ENCODE data around the gene TGFB1. TPM values are rescaled to one million over a fixed set of nuclear protein-coding genes. Genes with fewer than 3 reads are reported as not detected.

Gene TGFB1
- total and polyA plus RNA-seq, 4 donors, result 0.83 to 10.6 (median 6.9) TPM

DNA sequence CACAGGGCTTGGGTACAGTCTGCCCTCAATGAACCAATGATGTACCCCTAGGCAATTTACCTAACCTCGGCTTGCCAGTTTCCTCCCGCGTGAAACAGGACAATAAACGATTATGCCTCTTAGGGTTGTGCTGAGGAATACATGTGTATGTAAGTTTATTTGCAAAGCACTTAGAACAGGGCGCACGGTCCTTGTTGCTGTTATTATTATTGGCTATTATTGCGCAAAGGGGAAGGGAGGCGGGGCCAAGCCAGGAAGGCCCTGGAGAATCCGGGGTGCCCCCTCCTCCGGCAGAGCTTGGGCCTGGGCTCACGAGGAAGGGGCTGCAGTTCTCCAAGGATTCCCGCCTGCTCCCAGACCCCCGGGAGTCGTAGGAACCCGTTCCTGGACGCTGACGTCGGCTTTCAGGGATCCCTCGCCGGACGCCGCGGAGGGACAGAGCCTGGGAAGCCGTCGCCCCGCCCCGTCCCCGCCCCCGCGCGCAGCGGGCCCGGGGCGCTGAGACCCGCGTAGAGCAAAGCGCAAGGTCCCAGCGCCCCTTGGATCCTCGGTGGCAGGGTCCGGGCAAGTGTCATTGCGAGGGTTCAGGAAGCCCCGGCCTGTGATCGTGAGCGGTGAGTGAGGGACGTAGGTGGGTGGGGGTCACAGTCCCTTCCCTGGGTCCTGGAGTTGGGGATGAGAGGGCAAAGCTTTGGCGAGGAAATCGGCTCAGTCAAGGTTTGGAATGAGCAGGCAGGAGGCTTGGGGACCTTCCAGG lies 22.7 kb upstream of the TGFB1 start, which contains the start of gene TMEM91:
TSS of gene TMEM91 (plus strand) at position 293 of the 757 bp plus-strand sequence. CDS start 1,777 bp downstream, outside the sequence.
- no peak within 1 kb of the TSS for H3K27ac ChIP-seq (ENCODE audit: low read depth in 1 of 2, low read length in 2 of 2)
- DNase-seq (ENCODE audit: low spot score), result no peak
- no peaks in the 10 kb centered on the region for H3K9me3 ChIP-seq (ENCODE audit: control insufficient read depth in 4 of 4, low read length in 3 of 4)
- no peaks in the 10 kb centered on the region for H3K27me3 ChIP-seq (ENCODE audit: control insufficient read depth in 4 of 4, insufficient read depth in 4 of 4, low read length in 3 of 4)
- H3K4me3 ChIP-seq (ENCODE audit: low read depth in 1 of 3, low read length in 3 of 3), result peak within 1 kb of the TSS; percentile 39 to 60 (median 57)
- 4% methylated on average over 47 of the region's 47 CpGs for WGBS
- peak within 1 kb of the TSS in 1 of 2 donors; percentile 1 for H3K9ac ChIP-seq (ENCODE audit: low read depth in 1 of 2, low read length in 2 of 2)
- no peaks in the 10 kb centered on the region for H3K36me3 ChIP-seq (ENCODE audit: control insufficient read depth in 4 of 4, insufficient read depth in 3 of 4, low read depth in 1 of 4, low read length in 3 of 4)
- TF ChIP-seq, protein P1, sequence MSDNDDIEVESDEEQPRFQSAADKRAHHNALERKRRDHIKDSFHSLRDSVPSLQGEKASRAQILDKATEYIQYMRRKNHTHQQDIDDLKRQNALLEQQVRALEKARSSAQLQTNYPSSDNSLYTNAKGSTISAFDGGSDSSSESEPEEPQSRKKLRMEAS (IDR thresholded peaks at IDR 0.05), result no peak
- TF ChIP-seq, protein P2, sequence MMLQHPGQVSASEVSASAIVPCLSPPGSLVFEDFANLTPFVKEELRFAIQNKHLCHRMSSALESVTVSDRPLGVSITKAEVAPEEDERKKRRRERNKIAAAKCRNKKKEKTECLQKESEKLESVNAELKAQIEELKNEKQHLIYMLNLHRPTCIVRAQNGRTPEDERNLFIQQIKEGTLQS (IDR thresholded peaks at IDR 0.05), result no peak
- no peak for TF ChIP-seq YY1 (IDR thresholded peaks at IDR 0.05)
- no peak for TF ChIP-seq NR2F2 (IDR thresholded peaks at IDR 0.05)
- no peak for TF ChIP-seq TAF1 (conservative IDR thresholded peaks at IDR 0.05)
- TF ChIP-seq, protein P3, sequence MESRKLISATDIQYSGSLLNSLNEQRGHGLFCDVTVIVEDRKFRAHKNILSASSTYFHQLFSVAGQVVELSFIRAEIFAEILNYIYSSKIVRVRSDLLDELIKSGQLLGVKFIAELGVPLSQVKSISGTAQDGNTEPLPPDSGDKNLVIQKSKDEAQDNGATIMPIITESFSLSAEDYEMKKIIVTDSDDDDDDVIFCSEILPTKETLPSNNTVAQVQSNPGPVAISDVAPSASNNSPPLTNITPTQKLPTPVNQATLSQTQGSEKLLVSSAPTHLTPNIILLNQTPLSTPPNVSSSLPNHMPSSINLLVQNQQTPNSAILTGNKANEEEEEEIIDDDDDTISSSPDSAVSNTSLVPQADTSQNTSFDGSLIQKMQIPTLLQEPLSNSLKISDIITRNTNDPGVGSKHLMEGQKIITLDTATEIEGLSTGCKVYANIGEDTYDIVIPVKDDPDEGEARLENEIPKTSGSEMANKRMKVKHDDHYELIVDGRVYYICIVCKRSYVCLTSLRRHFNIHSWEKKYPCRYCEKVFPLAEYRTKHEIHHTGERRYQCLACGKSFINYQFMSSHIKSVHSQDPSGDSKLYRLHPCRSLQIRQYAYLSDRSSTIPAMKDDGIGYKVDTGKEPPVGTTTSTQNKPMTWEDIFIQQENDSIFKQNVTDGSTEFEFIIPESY (IDR thresholded peaks at IDR 0.05), result no peak
- no peak for TF ChIP-seq HNF4A (conservative IDR thresholded peaks at IDR 0.05)
- no peak for TF ChIP-seq RXRA (IDR thresholded peaks at IDR 0.05)
- TF ChIP-seq, protein P4, sequence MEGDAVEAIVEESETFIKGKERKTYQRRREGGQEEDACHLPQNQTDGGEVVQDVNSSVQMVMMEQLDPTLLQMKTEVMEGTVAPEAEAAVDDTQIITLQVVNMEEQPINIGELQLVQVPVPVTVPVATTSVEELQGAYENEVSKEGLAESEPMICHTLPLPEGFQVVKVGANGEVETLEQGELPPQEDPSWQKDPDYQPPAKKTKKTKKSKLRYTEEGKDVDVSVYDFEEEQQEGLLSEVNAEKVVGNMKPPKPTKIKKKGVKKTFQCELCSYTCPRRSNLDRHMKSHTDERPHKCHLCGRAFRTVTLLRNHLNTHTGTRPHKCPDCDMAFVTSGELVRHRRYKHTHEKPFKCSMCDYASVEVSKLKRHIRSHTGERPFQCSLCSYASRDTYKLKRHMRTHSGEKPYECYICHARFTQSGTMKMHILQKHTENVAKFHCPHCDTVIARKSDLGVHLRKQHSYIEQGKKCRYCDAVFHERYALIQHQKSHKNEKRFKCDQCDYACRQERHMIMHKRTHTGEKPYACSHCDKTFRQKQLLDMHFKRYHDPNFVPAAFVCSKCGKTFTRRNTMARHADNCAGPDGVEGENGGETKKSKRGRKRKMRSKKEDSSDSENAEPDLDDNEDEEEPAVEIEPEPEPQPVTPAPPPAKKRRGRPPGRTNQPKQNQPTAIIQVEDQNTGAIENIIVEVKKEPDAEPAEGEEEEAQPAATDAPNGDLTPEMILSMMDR (IDR thresholded peaks at IDR 0.05; ENCODE audit: low read depth, low read length, missing input control), result no peak
- TF ChIP-seq EGR1 (IDR thresholded peaks at IDR 0.05; ENCODE audit: low read depth in 2 of 2), result no peak
- TF ChIP-seq JUND (IDR thresholded peaks at IDR 0.05), result no peak
- TF ChIP-seq, protein P5, sequence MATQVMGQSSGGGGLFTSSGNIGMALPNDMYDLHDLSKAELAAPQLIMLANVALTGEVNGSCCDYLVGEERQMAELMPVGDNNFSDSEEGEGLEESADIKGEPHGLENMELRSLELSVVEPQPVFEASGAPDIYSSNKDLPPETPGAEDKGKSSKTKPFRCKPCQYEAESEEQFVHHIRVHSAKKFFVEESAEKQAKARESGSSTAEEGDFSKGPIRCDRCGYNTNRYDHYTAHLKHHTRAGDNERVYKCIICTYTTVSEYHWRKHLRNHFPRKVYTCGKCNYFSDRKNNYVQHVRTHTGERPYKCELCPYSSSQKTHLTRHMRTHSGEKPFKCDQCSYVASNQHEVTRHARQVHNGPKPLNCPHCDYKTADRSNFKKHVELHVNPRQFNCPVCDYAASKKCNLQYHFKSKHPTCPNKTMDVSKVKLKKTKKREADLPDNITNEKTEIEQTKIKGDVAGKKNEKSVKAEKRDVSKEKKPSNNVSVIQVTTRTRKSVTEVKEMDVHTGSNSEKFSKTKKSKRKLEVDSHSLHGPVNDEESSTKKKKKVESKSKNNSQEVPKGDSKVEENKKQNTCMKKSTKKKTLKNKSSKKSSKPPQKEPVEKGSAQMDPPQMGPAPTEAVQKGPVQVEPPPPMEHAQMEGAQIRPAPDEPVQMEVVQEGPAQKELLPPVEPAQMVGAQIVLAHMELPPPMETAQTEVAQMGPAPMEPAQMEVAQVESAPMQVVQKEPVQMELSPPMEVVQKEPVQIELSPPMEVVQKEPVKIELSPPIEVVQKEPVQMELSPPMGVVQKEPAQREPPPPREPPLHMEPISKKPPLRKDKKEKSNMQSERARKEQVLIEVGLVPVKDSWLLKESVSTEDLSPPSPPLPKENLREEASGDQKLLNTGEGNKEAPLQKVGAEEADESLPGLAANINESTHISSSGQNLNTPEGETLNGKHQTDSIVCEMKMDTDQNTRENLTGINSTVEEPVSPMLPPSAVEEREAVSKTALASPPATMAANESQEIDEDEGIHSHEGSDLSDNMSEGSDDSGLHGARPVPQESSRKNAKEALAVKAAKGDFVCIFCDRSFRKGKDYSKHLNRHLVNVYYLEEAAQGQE (IDR thresholded peaks at IDR 0.05), result no peak
- no peak for TF ChIP-seq FOXA1 (IDR thresholded peaks at IDR 0.05)
- TF ChIP-seq GABPA (IDR thresholded peaks at IDR 0.05 in 1 of 2, conservative IDR thresholded peaks at IDR 0.05 in 1 of 2), result no peak
- no peak for TF ChIP-seq SP1 (IDR thresholded peaks at IDR 0.05)
- TF ChIP-seq HNF4G (IDR thresholded peaks at IDR 0.05), result no peak
- TF ChIP-seq FOXA2 (IDR thresholded peaks at IDR 0.05), result no peak
- TF ChIP-seq RAD21 (IDR thresholded peaks at IDR 0.05), result no peak
- H3K4me1 ChIP-seq (ENCODE audit: control insufficient read depth in 4 of 4, insufficient read depth in 4 of 4, low read length in 3 of 4), result peaks cover 0 to 6% (median 4%) of the 10 kb centered on the region in 4 donors
